ENCODE data around the gene SMIM45.

The SMIM45 gene

DNA sequence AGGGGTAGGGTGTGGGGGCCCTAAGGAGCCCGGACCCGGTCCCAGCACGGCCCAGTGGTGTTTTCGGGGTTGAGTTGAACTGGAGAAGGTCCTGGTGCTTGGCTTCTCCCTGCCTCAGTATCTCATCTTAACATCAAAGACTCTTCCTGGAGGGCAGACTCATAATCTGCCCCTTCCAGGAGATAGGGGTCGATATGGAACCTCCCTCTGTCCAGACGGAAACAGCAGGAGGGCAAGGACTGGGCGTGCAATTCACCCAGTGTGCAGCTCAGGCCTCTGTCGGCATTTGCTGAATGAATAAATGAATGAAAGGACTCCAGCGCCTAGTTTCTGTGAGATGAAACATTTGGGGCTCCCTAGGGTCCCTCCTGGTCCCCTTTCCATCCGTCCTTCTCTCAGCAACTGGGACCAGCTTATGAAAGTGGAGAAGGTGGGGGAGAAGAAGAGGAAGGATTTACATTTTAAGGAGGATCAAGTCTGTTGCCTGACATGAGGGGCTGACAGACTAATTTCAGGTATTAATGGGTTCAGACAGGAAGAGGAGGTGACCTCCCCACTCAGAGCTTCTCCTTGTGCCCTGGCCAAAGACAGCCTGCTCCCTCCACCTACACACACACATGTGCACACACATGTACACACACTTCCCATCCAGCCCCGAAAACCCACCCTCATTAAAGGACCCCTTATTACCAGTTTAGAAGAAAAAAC is 36.0 kb upstream of the SMIM45 start:
- no peak for DNase-seq

GRCh38 chr22:41916745-41917358 is 35.1 kb upstream of the SMIM45 start:
- no peak for DNase-seq

DNA sequence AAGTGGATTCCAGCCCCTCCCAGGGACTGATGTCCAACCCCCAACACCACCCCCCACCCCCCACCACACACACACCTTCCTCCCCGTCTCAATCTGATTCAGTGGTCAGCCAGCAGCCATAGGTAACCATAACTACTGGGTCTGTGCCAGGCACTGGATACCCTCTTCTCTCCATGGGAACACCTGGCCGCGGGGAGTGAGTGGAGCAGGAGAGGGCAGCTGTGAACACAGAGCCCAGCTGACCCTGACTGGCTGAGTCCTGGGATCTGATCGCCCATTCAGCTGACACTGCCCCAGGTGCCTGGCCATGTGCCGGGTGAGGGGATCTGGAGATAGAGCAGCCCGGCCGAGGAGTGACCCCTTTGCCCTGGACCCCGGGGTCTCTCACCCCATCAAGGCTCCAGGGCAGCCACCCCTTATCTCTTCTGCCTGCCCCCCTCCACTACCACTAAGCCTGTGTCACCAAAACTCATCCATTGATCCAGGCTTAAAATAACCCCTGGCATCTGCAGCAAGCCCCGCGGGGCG is 34.5 kb upstream of the SMIM45 start:
- no peak for DNase-seq

DNA sequence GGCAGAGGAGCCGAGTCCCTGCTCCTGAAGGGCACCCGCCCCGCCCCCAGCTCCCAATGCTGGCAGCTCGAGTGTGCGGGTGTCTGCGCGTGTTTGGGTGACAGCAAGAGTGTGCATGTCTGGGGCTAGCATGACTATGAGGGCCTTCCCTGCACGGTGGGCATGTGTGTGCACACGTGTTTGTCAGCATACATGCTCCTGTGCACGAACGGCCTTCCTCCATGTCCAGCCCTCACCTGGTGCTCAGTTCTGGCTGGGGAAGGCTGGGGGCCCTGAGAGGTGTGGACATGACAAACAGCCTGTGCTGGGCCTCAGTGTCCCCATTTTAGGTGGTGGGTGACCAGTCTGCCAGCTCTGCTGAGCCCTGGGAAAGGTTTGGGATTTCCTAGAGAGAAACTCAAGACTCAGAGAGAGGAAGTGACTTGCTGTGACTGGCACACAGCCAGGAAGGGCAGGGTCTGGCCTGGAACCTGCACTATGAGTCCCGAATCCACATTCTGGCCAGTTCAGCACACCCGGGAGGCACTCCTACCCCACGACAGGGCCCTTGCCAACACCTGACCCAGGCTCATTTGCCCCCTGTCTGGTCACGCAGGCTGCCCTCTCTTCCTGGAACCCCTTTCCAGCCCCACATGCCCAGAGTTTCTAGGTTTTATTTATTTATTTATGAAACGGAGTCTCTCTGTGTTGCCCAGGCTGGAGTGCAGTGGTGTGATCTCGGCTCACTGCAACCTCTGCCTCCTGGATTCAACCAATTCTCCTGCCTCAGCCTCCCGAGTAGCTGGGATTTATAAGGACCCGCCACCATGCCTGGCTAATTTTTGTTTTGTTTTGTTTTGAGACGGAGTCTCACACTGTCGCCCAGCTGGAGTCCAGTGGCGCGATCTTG is 33.8 kb upstream of the SMIM45 start:
- DNase-seq: peak; percentile 48

DNA sequence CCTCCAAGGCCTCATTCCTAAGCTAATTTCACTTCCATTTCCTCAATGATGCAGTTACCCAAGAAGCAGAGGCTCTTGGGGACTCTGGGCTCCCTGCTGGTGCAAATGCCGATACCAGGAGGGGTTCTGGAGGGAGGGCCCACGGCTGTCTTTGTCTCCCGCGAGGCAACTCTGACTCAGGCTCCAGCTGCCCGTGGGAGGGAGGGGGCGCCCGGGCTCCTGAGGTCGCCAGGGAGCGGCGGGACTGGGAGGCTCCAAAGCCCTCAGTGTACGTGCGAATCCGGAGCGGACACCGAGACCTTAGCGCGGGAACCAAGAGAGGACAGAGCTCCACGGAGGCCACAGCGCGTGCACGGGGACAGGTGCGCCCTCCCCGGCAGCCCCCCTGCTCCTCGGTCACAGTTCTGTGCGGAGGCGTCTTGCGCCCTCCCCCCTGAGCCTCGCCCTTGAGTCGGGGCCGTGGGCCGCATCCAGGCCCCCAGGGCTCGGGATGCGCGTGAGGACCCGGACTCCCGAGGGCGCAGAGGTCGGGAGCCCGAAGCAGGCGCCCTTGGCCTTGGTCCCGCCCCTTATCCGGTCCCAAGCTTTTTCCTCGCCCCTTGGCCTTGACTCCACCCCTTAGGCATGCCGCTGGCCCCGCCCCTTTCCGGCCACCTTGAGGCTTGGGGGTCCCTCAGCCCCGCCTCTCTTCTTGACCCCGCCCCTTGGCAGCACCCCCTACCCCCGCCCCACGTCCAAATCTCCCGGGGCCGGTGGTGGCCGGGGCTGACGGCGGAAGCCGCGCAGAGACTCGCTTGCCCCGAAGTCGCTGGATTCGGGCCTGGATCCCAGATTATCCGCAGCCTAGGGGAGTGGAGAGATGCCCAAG is 32.4 kb upstream of the SMIM45 start:
- DNase-seq: peak; percentile 78

GRCh38 chr22:41920271-41920976 is 31.5 kb upstream of the SMIM45 start:
- DNase-seq: peak; percentile 68

DNA sequence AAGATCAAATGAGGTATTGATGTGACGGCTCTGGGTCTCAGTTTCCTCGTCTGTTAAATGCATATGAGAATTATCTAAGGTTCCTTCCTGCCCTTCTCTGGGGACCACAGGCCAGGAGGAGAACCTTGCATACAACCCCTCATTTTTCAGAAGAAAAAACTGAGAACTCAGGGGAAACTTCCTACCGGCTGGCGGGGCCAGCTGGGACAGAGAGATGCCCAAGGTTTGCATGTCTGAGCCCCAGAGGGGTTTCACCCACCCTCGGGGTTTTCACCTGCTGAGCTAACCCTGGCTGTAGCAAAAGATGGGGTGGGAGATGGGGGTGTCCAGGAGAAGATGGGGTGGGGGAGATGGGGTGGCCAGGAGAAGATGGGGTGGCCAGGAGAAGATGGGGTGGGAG is 29.6 kb upstream of the SMIM45 start:
- DNase-seq: no peak

DNA sequence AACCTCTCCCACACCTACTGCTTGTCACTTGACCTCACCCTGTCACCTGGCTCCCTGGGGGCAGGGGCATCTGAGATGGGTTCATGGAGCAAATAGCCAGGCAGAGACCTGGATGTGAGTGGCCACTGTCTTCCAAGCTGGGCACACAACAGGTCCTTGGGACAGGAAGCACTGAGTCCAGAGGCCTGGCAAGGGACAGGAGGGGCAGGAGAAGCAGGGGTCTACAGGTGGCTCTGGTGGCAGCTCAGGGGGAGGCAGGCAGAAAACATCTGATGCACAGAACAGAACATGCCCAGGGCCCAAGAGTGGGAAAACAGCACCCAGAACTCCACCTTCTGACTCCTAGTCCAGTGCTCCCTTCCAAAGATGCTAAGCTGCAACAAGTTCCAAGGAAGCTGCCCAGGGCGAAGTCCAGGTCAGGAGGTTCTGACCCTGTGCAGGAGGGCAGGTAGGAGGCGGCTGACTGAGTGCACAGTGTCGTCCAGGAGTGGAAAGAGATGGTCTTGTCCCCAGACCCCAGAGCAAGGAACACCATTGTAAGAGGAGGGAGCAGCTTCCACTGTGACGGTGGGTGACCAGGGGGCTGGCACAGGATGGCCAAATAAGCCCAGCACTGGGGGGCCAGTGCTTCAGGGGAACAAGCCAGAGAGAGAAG is 28.9 kb upstream of the SMIM45 start:
- no peak for DNase-seq

GRCh38 chr22:41923595-41924276 is 28.2 kb upstream of the SMIM45 start:
- no peak for DNase-seq

DNA sequence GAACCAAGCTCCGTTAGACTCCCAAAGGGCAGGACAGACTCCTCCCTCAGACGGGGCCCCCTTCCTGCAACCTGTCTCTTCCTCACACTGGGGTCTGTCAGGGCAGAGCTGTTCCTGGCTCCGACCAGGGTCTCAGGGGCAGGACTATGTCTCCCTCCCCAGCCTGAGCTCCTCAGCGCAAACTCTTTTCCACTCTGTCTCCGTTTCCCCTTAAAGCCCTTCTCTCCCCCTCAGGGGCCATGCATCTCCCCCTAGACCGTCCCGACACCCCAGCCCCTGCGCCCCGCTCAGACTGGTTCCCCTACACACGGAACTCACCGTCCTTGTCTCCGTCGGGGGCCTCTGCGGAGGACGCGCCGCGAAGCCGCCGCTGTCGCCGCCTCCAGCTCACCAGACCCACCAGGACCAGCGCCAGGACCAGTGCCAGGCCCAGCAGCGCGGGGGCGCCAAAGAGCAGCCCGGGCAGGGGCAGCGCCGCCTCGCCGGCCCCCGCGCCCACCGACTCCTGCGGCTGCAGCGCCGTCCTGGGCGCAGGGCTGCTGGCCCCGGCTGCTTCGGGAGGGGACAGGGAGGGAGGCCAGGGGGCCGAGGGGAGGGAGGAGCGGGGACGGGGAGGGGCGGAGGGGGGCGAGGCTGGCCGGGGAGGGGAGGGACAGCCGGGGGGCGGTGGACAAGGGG is 26.0 kb upstream of the SMIM45 start:
- peak; percentile 78 for DNase-seq

GRCh38 chr22:41927813-41928212 is 24.1 kb upstream of the SMIM45 start:
- no peak for DNase-seq

- peak; percentile 68 for DNase-seq
Observed at GRCh38 chr22:41928593-41929417, 23.1 kb upstream of the SMIM45 start.

DNA sequence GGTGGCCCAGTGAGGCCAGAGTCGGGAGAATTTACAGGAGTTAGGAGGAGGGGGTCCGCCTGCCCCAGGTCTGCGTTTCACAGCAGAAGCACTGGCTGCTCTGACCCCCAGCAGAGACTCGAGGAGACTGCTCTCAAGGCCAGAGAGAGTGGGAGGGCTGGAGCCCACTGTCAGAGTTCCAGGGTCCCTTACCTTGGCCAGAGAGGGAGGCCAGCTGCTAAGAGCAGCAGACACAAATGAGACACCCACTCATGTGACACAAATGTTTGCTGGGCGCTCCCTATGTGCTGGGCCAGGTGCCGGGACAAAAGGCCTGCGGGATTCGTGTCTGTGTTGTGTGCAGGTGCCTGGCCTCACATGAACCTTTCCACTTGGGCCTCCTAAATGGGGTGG is 22.5 kb upstream of the SMIM45 start:
- no peak for DNase-seq

- DNase-seq: peak; percentile 62
Observed at GRCh38 chr22:41931701-41932269, 20.2 kb upstream of the SMIM45 start.

GRCh38 chr22:41932353-41932752 is 19.6 kb upstream of the SMIM45 start:
- no peak for DNase-seq

DNA sequence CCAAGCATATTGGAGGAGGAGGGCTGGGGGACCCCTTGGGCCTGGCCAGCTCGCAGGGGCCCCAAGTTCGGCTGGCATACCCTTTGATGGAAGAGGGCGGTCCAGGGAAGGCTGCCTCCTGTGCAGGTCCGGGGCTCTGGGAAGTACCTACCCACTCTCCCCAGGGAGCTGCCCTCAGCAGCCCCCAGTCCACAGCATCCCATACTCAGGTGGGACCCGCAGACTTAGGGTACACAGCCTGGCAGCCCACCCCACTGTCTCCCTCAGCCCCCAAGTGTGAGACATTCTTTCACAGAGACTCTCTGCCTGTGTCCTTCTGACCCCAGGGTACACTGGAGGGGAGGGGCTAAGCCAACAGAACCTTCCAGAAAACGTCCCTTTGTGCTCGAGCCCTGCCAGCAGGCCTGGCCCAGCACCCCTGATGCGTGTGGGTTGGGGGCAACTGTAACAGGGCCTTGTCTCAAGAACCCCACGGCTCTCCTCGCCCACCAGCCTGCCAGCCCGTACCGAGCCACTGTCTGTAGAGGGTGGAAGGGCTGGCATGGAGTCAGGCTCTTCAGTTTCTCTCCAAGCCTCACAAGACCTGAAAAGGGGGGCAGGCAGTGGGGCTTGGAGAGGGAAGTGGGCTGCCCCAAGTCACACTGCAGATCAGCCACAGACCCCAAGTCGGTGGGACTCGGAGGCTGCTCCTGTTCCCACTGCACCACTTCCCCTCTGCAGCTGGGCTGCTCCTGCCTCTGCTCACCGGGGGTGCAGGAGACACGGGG is 18.4 kb upstream of the SMIM45 start:
- DNase-seq: no peak

DNA sequence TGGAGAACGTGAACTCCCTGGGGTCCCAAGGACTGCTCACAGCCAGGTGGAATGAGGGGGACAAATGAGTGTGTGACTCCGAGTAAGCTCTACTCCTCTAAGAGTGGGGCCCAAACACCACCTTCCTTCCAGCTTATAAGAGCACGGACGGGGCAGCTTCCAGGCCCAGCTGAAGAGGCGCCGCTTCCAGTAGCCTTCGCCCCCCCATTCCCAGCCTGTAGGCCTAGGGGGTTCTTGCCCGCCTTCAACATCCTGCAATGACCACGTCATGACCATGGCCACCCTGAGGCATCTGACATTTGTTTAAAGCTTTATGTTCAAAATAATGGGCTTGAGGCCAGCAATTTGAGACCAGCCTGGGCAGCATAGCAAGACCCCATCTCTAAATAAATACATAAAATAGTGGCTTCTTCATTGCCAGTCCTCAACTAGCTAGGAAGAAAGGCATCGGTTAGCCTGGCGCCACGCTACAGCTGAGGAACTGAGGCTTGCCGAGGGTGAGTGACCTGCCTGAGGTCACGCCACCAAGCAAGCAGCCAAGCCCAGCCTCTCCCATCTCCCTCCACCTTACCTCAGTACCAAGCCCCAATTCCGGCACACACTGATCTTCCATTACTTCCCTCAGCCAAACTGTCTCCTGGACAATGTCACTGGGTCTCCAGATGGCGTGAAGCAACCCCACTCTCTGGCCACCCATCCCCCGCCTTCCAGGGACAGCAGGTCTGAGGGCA is 17.5 kb upstream of the SMIM45 start:
- DNase-seq: no peak
